Epithelial cell of proximal tubule (primary cell): Measurements from ENCODE around the gene SIRT7. TPM values are rescaled to one million over a fixed set of nuclear protein-coding genes. Genes with fewer than 3 reads are reported as not detected.

ENCODE experiments used
- DNase-seq: peaks from one replicate; pipeline ENCODE4 v3.0.0-alpha.2; 2011; ENCODE audit warnings: low read depth
- H3K4me3 ChIP-seq: 2 replicates; pipeline ENCODE4 v1.5.1; 2011; ENCODE audit warnings: low read depth, mild to moderate bottlenecking, low read length
- total RNA-seq: library from RNA; depleted of rRNA; stranded (reverse); fragments of >200 nt; gene quantifications from 2 replicates; pipeline ENCODE4 v1.2.3, GENCODE V29; 2015
- TF ChIP-seq, protein P1 (sequence below): conservative IDR thresholded peaks from 2 replicates; pipeline ENCODE4 v1.5.1; 2012; ENCODE audit warnings: low read depth, mild to moderate bottlenecking, low read length

Gene SIRT7
- total RNA-seq, 1 donor from 2014 or later: 38.1 TPM

DNA sequence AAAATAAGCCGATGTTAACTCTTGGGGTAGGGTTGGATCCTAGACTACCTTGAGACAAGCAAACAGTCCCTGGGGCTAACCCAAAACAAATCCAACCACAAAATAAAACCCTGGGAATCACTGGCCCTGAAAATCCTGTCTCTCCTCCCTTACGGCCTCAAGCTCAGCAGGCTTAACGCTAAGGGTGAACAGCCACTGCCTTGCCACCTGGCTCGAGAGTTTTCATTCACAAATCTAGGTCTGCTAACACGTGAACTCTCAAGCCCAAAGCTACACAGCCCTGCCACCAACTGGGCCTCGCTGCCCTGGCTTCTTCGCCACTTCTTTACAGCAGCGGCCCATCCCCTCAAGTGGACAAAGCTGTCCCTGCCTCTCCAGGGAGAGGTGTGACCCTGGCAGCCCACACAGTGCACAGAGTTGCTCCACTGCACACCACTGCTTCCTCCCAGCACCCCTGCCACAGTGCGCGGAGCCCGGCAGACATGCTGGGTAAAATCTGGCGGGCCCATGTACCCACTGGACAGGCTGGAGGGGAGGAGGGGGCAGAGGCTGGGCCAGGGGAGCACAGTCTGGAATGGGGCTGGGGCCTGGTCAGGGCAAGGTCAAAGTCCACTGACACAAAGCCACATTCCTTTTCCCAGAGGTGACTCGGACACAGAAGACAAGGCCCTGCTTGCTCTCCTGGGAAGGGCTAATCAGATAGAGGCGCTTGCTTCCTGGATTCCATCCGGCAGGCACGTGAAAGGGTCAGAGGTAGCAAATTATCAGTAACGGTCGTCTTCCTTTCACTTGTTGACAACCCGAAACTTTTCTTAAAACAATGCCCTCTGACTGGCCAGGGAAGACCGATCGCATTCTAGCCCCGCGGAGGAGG, 7.8 kb downstream of the SIRT7 start:
- DNase-seq: no peak
- peak overlapping the region; percentile 76 for H3K4me3 ChIP-seq
- TF ChIP-seq, protein P1, sequence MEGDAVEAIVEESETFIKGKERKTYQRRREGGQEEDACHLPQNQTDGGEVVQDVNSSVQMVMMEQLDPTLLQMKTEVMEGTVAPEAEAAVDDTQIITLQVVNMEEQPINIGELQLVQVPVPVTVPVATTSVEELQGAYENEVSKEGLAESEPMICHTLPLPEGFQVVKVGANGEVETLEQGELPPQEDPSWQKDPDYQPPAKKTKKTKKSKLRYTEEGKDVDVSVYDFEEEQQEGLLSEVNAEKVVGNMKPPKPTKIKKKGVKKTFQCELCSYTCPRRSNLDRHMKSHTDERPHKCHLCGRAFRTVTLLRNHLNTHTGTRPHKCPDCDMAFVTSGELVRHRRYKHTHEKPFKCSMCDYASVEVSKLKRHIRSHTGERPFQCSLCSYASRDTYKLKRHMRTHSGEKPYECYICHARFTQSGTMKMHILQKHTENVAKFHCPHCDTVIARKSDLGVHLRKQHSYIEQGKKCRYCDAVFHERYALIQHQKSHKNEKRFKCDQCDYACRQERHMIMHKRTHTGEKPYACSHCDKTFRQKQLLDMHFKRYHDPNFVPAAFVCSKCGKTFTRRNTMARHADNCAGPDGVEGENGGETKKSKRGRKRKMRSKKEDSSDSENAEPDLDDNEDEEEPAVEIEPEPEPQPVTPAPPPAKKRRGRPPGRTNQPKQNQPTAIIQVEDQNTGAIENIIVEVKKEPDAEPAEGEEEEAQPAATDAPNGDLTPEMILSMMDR: no peak

DNA sequence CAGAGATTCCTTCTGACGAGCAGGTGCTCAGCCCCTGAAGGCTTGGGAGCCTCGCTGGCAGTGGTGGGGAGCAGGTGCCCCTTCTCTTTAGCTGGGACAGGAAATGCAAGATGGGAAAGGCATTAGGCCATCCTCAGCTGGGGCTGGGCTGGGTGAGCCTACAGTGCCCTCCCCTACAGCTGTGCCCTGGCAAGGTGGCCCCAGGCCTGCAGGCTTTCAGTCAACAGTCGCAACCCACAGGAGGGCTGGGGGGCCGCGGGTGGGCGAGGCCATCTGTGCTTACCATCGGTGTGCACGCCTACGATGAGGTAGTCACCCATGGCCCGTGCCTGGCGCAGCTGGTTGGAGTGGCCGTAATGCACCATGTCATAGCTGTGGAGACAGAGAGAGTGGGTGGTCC, 8.7 kb downstream of the SIRT7 start:
- H3K4me3 ChIP-seq: no peak overlapping the region
- no peak for DNase-seq
- TF ChIP-seq, protein P1: no peak

DNA sequence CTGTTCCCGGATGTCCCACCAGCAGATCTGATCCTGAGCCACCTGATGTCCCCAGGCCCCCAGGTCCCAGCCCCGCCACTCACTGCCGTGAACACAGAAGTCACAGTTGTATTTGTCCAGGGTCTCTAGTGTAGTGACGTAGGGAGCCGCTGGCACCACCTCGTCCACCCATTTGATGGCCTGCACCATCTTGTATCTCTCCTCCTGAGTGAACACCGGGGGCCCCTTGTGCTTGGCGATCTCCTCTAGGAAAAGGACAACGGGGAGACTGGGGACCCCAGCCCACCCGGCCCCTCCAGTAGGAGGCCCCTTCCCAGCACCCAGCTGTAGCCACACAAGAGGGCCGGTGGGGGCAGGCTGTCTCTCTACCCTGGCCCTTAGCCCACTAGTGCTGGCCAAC, 9.2 kb downstream of the SIRT7 start:
- TF ChIP-seq, protein P1: no peak
- no peak for DNase-seq
- no peak overlapping the region for H3K4me3 ChIP-seq

DNA sequence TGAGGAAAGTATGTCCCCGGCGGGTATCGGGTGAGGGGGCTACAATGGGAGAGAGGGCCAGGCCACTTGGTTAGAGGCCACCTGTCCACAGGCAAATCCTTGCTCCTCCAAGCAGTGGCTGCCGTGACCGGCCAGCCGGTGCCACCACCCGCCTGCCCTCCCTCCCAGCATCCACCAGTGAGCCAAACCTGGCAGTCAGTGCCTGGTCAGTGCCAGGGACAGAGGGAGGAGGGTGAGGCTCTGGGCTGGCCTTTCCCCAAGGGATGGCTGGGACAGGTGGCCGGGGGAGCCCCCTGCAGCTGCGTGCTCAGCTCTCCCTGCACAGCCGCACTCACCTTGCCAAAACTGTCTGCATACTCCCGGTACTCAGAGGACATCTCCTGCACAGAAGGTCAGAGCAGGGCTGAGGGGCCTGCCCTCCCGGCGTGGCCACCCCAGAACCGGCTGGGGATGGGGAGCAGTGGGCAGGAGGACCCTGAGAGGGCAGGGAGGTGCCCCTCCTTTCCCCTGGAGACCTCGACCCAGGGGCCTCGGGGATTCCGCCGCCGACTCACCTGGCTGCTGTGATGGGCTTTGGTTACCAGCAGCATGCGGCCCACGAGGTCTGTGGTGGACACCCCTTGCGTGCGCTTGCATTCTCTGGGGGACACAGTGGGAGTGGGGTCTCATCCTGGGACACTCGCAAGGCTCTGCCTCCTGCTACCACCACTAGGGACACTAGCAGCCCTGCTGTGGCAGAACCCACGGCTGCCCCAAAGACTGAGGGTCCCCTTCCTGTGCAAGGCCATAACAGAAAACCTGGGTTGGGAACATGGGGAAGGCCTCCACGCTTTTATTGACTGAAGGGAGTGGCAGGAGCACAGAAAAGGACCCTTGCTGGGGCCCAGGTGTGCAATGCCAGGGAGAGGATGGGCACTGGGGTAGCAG, 10.5 kb downstream of the SIRT7 start:
- TF ChIP-seq, protein P1: peak; percentile 17
- H3K4me3 ChIP-seq: no peak overlapping the region
- DNase-seq: no peak

DNA sequence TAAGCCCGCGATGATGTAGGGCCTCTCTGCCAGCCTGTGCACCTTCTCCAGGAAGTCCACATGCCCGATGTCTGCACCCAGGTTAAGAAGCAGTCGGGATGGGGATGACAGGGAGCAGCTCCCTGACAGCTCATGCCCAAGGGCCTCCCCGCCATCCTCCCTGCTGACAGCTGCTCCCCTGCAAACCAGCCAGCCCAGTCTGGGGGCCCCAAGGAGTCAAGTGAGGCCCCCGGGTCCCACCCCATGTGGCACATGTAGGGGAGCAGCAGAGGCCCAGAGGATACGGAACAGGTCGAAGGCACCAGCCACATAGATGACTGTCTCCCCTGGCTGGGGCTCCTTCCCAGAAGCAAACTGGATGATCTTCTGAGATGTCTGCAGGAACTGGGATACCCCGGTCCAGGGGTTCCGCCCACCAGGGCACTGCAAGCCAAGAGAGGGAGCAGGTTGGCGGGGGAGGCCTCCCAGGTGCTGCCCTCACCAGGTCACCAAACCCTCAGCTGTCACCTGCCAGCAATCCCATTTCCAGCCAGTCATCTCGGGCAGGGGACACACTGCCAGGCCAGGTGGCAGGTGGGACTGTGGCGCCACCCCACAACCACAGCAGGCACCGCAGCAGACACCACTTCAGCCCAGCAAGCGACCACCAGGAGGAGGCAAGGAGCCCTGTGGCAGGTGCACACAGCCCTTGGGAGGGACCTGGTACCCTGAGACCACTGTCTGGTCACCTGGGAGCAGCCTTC, 11.3 kb downstream of the SIRT7 start:
- no peak for DNase-seq
- H3K4me3 ChIP-seq: no peak overlapping the region
- TF ChIP-seq, protein P1: no peak

DNA sequence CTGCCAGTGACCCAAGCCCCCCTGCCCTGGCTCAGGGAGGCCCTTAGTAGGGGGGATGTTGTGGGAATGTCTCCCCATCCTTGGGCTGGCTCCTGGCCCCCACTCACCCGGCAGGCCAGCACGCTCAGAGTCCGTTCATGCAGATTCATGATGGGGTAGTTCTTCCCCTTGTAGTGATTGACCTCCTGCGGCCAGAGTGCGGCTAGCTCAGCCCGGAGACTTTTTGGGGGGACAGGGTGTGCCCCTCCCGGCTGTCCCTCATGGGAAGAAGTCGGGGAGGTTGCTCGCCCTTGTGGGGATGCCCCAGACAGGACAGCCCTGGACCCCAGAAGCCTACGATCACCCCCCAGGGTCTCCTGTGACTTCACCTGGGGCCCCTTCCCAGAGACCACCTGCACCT, 12.0 kb downstream of the SIRT7 start:
- no peak for DNase-seq
- no peak overlapping the region for H3K4me3 ChIP-seq
- TF ChIP-seq, protein P1: no peak
